AG09309 (cell line): ENCODE data around the gene ZGPAT.

ENCODE experiments used
- DNase-seq: peaks from one replicate; pipeline ENCODE4 v3.0.0-alpha.2; 2010; ENCODE audit warnings: low read depth
- H3K4me3 ChIP-seq: 2 replicates; pipeline ENCODE4 v1.5.1; 2011; ENCODE audit warnings: mild to moderate bottlenecking, low read depth, low read length, moderate library complexity; ENCODE audit not compliant: control insufficient read depth
- TF ChIP-seq, protein P1 (sequence below): IDR thresholded peaks from 2 replicates; pipeline ENCODE4 v1.5.1; 2011; ENCODE audit warnings: mild to moderate bottlenecking, low read depth, low read length, inconsistent platforms; ENCODE audit not compliant: insufficient read depth, control insufficient read depth; ENCODE audit errors: missing control alignments

Gene ZGPAT

DNA sequence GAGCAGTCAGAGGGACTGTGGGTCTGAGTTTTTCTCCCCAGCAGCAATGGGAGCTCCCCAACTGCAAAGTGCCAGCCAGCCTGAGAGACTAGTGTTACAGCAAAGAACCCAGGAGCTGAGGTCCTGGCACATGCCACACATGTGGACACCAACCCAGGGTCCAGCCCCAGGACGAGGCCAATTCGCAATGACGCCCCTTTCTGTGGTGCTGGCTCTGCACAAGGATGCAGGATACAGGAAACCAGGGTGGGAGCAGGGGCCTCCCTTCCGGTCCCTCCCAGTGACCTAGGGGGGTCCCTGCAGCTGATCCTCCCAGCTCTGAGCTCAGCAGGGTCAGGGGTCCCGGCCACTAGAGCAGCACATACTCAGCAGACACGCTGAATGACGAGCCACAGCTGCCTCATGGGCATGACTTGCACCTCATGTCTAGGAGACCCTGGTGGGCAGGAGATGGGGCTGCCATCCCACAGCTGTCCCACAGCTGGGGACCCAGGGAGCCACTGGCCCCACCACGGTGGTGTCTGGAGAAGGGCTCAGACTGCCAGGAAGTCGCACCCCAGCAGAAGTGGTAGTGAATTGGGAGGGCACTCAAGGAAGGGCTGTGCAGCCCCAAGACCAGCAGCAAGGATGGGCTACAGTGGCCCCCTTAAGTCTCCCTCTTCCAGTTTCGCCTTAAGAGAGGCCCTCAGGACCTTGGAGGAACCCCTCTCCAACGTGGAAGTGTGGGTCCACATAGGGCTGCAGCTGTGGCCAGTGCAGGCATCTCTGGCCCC lies 3.7 kb upstream of the ZGPAT start:
- TF ChIP-seq, protein P1, sequence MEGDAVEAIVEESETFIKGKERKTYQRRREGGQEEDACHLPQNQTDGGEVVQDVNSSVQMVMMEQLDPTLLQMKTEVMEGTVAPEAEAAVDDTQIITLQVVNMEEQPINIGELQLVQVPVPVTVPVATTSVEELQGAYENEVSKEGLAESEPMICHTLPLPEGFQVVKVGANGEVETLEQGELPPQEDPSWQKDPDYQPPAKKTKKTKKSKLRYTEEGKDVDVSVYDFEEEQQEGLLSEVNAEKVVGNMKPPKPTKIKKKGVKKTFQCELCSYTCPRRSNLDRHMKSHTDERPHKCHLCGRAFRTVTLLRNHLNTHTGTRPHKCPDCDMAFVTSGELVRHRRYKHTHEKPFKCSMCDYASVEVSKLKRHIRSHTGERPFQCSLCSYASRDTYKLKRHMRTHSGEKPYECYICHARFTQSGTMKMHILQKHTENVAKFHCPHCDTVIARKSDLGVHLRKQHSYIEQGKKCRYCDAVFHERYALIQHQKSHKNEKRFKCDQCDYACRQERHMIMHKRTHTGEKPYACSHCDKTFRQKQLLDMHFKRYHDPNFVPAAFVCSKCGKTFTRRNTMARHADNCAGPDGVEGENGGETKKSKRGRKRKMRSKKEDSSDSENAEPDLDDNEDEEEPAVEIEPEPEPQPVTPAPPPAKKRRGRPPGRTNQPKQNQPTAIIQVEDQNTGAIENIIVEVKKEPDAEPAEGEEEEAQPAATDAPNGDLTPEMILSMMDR, result no peak
- no peak overlapping the region for H3K4me3 ChIP-seq
- DNase-seq, result no peak

DNA sequence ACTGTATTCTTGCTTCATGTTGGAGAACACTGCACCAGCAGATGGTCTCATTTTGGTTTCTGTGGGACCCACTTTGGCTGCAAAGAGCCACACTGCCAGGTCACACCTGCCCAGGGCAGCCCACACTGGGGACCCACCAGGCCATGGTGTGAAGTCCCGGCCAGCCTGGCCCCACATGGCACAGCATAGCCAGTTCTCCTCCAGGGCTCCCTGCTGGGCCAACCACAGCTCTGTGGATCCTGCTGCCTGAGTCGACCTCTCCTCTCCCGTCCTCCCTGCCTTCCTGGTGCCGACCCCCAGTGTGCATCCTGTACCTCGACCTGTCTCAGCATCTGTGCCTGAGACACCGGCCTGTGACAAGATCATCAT lies 3.1 kb upstream of the ZGPAT start:
- DNase-seq, result no peak
- no peak overlapping the region for H3K4me3 ChIP-seq

DNA sequence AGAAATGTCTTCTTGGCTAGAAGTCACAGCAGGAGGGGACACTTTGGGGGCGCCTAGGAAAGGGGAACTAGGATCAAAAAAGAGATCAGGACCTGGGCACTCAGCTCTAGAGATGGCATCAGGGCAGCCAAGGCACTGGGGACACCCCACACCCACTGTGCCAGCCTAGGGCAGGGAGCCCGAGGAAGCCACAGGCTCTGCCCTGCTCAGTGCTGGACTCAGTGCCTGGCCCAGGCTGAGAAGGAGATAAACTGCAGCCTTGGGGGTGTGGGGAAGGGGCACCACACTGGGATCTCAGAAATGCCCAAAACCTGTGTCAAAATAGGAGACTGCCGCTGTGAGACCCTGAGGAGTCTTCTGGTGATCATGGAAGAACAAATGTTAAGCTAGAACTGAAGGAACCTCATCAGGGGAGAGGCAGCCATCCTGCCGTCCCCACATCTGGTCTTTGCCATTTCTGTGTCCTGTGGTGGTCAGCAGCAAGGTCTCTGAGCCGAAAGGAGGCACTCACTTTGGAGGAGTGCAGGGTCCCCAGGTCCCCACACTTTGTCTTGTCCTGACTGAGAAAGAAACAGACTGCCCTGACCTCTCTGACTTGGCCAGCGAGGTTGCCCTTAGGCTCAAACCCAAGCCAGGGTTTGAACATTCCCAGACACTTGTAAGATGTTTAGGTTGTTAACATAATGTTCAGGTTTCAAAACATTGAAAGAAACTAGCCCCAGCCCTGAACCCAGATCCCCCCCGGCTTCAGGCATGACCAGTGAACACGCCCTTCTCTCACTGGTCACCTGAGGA lies 2.4 kb upstream of the ZGPAT start:
- TF ChIP-seq, protein P1, result no peak
- DNase-seq, result no peak
- no peak overlapping the region for H3K4me3 ChIP-seq

More for the DNA sequence above, 3.1 kb upstream of the ZGPAT start:
- TF ChIP-seq, protein P1, result no peak

DNA sequence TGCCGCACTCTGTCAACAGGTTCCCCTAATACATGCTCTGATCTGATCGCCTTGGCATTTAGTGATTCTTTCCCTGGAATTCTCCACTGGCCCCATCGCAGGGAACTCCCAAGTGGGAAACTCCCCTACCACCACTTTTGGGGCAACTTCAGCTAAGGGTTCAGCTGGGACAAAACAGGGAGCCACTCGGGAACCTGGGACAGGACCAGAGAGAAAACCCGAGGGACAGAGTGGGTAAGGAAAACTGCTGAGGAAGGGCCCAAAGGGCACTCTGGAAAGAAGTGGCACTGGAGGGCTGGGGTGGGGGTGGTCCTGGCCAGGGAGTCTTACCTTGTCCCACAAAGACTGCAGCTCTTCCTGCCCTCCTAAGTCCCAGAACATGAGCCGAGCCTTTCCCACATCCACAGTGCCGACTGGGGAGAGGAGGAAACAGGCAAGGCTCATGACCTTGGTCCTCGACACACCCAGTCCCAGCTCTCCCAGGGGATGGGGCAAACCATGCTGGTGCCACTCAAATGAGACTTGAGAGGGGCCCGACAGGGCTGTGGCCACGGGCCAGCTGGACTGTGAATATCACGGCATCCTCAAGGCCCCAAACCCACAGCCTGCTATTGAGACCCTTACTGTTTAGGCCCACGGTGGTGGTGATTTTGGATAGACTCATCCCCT lies 1.7 kb upstream of the ZGPAT start:
- H3K4me3 ChIP-seq, result peak overlapping the region; percentile 60; the same call in 1 of the 2 replicates
- TF ChIP-seq, protein P1, result no peak

DNA sequence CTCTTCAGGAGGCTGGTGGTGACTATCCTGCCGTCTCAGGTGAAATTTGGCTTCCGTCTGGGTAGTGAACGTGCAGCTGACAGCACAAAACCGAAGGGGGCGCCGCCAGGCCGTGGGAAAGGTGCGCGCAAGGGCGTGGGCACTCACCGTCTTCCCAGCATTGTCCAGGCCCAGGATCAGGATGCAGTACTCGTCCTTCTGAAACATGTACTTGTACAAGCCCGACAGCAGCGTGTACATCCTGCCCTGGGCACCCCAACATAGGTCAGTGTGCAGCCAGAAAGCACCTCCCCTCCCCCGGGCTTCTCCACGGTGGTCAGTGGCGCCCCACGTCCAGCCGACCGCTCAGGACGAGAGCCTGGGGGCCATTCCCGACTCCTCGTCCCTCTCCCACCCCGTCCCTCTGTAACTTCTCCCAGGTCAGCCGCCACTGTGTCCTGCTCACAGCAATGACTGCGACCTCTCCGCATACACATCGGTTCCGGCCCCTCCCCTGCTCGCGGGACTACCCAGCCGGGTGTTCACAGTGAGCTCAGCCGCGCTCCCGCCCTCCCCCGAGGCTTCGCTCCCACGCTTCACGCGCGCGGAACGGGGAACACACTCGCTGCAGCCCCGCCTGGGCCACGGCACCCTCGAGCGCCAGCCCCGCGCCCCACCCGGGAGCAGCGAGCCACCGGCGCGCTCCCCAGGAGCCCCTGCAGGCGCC lies 834 bp upstream of the ZGPAT start:
- TF ChIP-seq, protein P1, result peak; percentile 28
- DNase-seq, result no peak
- peak overlapping the region; percentile 60 for H3K4me3 ChIP-seq

More for the DNA sequence above, 1.7 kb upstream of the ZGPAT start:
- DNase-seq, result no peak

DNA sequence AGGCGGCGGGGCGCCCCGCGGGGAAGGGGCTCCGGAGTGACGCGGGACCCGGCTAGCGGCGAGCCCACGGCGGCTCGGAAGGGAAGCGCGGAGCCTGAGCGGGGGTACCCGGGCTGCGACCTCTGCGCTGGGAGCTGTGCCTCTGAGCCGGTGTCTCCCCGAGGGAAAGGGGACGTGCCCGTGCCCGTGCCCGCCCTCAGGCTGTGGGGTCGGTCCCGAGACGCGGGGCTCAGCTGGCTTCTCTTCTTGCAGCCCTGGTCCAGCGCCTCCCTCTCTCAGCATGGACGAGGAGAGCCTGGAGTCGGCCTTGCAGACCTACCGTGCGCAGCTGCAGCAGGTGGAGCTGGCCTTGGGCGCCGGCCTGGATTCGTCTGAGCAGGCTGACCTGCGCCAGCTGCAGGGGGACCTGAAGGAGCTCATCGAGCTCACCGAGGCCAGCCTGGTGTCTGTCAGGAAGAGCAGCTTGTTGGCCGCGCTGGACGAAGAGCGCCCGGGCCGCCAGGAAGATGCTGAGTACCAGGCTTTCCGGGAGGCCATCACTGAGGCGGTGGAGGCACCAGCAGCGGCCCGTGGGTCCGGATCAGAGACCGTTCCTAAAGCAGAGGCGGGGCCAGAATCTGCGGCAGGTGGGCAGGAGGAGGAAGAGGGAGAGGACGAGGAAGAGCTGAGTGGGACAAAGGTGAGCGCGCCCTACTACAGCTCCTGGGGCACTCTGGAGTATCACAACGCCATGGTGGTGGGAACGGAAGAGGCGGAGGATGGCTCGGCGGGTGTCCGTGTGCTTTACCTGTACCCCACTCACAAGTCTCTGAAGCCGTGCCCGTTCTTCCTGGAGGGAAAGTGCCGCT lies 686 bp downstream of the ZGPAT start:
- DNase-seq, result no peak
- TF ChIP-seq, protein P1, result no peak

More for the DNA sequence above, 686 bp downstream of the ZGPAT start:
- H3K4me3 ChIP-seq, result peak overlapping the region; percentile 60
